Lung (tissue), 12 donors: ENCODE results near the gene NTRK3. TPM values are rescaled to one million over a fixed set of nuclear protein-coding genes. Genes with fewer than 3 reads are reported as not detected.
A peak's percentile ranks its signal among the peaks of the same experiment; 100 is the strongest.
"Not testable (repeated sequence)": the region's sequence is repeated elsewhere in the genome, so short reads cannot be mapped to it uniquely, and the experiment has no call there.

ENCODE experiments used
- ATAC-seq: fragments of 200-7000 bp; cut with Tn5 transposase; one replicate; pipeline ENCODE4 v1.9.1; 2020; ENCODE audit warnings: moderate number of reproducible peaks; ENCODE audit not compliant: insufficient read depth, low FRiP score
- DNase-seq, 3 donors: peaks; one replicate each; pipeline ENCODE4 v3.0.0-alpha.2; 2013 to 2017
- H3K27ac ChIP-seq, 2 donors: one replicate each; pipeline ENCODE4 v1.5.1; 2013; ENCODE audit warnings: mild to moderate bottlenecking in 2 of 2, moderate library complexity in 2 of 2, control low read depth in 1 of 2, inconsistent platforms in 1 of 2, low read depth in 1 of 2, low read length in 1 of 2
- H3K27me3 ChIP-seq, 3 donors: one replicate each; pipeline ENCODE4 v1.5.1; 2013; ENCODE audit warnings: low read length in 2 of 3; ENCODE audit not compliant: control insufficient read depth in 3 of 3, insufficient read depth in 3 of 3
- H3K36me3 ChIP-seq, 4 donors: one replicate each; pipeline ENCODE4 v1.5.1; 2013; ENCODE audit warnings: low read length in 4 of 4, mild to moderate bottlenecking in 1 of 4, moderate library complexity in 1 of 4; ENCODE audit not compliant: control insufficient read depth in 4 of 4, insufficient read depth in 4 of 4
- H3K4me1 ChIP-seq, 5 donors: one replicate each; pipeline ENCODE4 v1.5.1; 2013; ENCODE audit warnings: low read length in 5 of 5, mild to moderate bottlenecking in 2 of 5, moderate library complexity in 1 of 5; ENCODE audit not compliant: control insufficient read depth in 5 of 5, insufficient read depth in 5 of 5
- H3K4me3 ChIP-seq: one replicate; pipeline ENCODE4 v1.5.1; 2013; ENCODE audit warnings: mild to moderate bottlenecking, control low read depth, moderate library complexity
- H3K9ac ChIP-seq, 2 donors: one replicate each; pipeline ENCODE4 v1.5.1; 2013; ENCODE audit warnings: low read length in 2 of 2, control low read depth in 1 of 2; ENCODE audit not compliant: insufficient read depth in 1 of 2
- H3K9me3 ChIP-seq, 4 donors: one replicate each; pipeline ENCODE4 v1.5.1; 2013; ENCODE audit warnings: low read length in 3 of 4, mild to moderate bottlenecking in 1 of 4, moderate library complexity in 1 of 4; ENCODE audit not compliant: control insufficient read depth in 4 of 4, insufficient read depth in 3 of 4
- WGBS, 2 donors: extraction: QIAGEN DNeasy Blood & Tissue Kit; methylation state at CpG; one replicate each; pipeline ENCODE4 v1.1.7; 2013; 5-methylcytosine and 5-hydroxymethylcytosine counted together
- polyA plus RNA-seq, 2 donors: library from polyadenylated mRNA; stranded (reverse); fragments of 200-250 nt; gene quantifications; one replicate each; pipeline ENCODE4 v1.2.1, GENCODE V29; 2013
- total RNA-seq, 2 donors: library from RNA; depleted of rRNA in 1 of 2; stranded (reverse); fragments of >200 nt in 1 of 2; gene quantifications; one replicate each; pipeline ENCODE4 v1.2.1, GENCODE V29; 2014 to 2021
- TF ChIP-seq, protein P1 (sequence below): IDR thresholded peaks from 2 replicates; pipeline ENCODE4 v1.5.1; 2012; ENCODE audit warnings: mild to moderate bottlenecking; ENCODE audit errors: control extremely low read depth, extremely low read depth
- donor health status: control.
- donor health status: control.
- donor health status: Bipolar disorder and iron deficiency.
- donor health status: healthy.
- donor health status: DM: yes; HTN: yes; CAD: no.

The NTRK3 gene
- total and polyA plus RNA-seq, 4 donors, result 0.44 to 11.0 (median 4.2) TPM

DNA sequence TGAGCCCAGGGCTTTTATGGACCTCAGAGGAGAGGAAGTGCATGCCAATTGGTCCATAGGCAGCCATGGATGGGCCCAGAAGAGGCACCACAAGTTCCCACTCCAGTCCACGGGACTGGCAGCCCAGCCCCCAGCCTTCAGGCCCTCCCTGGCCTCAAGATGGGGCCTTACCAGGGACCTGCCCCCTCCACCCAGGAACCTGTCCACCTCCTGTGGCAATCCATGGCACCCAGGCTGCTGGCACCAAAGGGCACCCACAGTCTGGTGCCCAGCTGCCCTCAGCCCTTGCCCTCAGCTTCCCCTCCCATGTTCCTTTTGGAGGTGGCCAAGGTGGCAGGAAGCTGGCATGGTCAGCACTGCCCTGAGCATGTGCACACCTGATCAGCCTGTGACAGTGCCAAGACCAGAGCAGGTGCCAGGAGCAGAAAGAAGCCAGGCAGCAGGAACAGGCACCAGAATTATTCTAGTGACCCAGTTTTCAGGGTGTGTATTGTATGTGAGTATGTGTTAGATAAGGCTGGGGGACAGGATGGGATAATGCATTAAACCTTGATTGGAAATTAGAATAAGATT is 415.0 kb downstream of the NTRK3 start:
- no peak overlapping the region for H3K27ac ChIP-seq
- TF ChIP-seq, protein P1, sequence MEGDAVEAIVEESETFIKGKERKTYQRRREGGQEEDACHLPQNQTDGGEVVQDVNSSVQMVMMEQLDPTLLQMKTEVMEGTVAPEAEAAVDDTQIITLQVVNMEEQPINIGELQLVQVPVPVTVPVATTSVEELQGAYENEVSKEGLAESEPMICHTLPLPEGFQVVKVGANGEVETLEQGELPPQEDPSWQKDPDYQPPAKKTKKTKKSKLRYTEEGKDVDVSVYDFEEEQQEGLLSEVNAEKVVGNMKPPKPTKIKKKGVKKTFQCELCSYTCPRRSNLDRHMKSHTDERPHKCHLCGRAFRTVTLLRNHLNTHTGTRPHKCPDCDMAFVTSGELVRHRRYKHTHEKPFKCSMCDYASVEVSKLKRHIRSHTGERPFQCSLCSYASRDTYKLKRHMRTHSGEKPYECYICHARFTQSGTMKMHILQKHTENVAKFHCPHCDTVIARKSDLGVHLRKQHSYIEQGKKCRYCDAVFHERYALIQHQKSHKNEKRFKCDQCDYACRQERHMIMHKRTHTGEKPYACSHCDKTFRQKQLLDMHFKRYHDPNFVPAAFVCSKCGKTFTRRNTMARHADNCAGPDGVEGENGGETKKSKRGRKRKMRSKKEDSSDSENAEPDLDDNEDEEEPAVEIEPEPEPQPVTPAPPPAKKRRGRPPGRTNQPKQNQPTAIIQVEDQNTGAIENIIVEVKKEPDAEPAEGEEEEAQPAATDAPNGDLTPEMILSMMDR, result no peak
- peaks cover 0 to 8% (median 0%) of the 10 kb centered on the region in 4 donors for H3K9me3 ChIP-seq
- no peaks in the 10 kb centered on the region for H3K36me3 ChIP-seq
- H3K9ac ChIP-seq, result no peak overlapping the region
- no peak for ATAC-seq
- H3K4me1 ChIP-seq, result no peaks in the 10 kb centered on the region
- no peaks in the 10 kb centered on the region for H3K27me3 ChIP-seq
- H3K4me3 ChIP-seq, result no peak overlapping the region
- no peak for DNase-seq
- 62 to 85% methylated on average over 1 of the region's 1 CpG for WGBS, 2 donors

DNA sequence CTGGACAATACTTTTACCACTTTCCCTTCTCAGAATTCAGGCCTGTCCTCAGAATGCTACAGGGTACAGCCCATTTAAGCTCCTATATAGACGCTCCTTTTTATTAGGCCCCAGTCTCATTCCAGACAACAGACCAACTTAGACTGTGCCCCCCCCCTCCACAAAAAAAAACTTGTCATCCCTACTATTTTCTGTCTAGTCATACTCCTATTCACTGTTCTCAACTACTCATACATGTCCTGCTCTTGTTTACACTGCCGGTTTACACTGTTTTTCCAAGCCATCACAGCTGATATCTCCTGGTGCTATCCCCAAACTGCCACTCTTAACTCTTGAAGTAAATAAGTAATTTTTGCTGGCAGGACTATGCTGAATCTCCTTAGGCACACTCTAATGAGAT is 420.7 kb downstream of the NTRK3 start:
- not testable (repeated sequence) for H3K36me3 ChIP-seq, DNase-seq, H3K9ac ChIP-seq, H3K27ac ChIP-seq, H3K9me3 ChIP-seq, ATAC-seq, H3K4me1 ChIP-seq, H3K4me3 ChIP-seq, H3K27me3 ChIP-seq
- WGBS, 2 donors, result 84 to 100% methylated on average over 2 of the region's 2 CpGs

DNA sequence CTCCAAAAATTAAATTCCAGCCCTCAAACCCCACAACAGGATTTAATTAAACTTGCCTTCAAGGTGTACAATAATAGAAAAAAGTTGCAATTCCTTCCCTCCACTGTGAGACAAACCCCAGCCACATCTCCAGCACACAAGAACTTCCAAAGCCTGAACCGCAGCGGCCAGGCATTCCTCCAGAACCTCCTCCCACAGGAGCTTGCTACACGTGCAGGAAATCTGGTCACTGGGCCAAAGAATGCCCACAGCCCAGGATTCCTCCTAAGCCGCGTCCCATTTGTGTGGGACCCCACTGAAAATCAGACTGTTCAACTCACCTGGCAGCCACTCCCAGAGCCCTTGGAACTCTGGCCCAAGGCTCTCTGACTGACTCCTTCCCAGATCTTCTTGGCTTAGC is 423.2 kb downstream of the NTRK3 start:
- H3K36me3 ChIP-seq, H3K27me3 ChIP-seq, H3K9ac ChIP-seq, H3K4me1 ChIP-seq, H3K4me3 ChIP-seq, ATAC-seq, H3K9me3 ChIP-seq, DNase-seq, H3K27ac ChIP-seq: not testable (repeated sequence)
- WGBS, 2 donors, result 83 to 90% methylated on average over 5 of the region's 5 CpGs

DNA sequence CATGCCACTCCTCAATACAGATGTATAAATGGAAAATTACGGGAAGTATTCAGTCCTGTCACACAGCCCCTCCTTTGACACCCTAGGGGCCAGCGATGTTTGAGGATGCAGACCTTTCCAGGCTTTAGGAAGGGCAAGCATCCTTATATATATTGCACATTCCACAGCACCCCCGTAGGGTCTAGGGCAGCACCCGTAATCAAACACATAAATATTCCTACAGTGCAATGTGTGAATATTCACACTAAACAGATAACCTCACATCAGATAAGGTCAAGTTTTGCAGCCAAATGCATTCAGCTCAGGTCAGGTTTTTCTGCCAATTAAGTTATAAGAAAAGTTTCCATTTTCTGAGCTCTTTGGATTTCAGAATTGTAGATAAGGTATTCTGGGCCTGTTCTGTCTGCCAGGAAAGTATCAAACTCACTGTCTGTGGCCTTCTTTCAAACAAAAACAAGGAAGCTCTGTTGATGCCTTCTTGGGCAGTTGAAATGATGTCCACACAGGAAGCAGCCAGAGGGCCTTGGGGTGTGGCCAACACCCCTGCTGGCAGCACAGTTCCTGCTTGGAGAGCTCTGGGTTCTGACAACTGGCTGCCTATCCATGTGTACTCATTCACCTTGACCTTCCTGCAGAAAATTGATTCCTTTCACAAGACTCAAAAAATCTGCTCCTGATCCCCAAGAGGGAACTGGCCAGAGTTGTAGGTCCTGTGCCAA is 427.0 kb downstream of the NTRK3 start:
- Histone ChIP-seq H3K9ac (no peak overlapping the region), H3K36me3 (no peaks in the 10 kb centered on the region), H3K9me3 (peaks cover 0 to 6% (median under 1%) of the 10 kb centered on the region in 4 donors), H3K27ac (no peak overlapping the region), H3K27me3 (no peaks in the 10 kb centered on the region), H3K4me3 (no peak overlapping the region), H3K4me1 (peaks cover 0 to 1% (median 0%) of the 10 kb centered on the region in 5 donors)
- DNase-seq (peak in 1 of 3 donors; percentile 16), ATAC-seq (no peak)
- TF ChIP-seq, protein P1, result no peak
- WGBS, 2 donors, result 73 to 80% methylated on average over 4 of the region's 4 CpGs
